Measurements from ENCODE around the gene CHRDL2. TPM values are rescaled to one million over a fixed set of nuclear protein-coding genes. Genes with fewer than 3 reads are reported as not detected.
A peak's percentile ranks its signal among the peaks of the same experiment; 100 is the strongest.

CHRDL2 gene
- total and polyA plus RNA-seq, 2 donors (not counting 3 experiments of a cell fraction or from before 2014, with no cell fraction given): not detected

DNA sequence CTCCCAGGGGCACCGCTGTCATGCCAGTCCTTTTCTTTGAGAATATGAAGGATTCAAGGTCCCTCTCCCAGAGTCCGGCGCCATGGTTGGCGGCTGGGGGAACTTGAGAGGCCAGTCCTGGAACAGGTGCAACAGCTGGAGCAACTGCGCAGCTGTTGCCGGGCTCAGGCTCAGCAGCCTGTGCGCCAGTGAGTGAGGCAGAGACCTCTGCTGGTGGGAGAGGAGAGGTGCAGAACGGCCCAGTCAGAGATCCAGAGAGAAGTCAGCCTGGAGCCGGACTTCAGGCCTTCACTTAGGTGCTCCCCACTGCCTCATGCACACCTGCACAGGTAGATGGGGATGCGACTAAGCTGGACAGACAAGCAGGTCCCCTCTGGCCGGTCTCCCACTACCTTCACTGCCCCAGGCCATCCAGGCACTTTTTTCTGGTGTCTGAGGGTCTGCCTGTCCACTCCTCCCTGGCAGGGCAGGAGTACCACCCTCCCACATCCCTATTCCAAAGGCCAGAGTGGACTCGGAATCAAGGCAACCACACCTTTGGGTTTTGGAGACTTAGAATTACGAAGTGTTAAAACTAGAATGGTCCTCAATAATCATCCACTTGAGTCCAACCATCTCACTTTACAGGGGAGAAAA, 4.6 kb downstream of the CHRDL2 start:
- Histone ChIP-seq H3K4me3 (replicated peaks in 1 of 3; ENCODE audit: insufficient read depth in 1 of 3, low read depth in 1 of 3, low read length in 3 of 3) (no peak overlapping the region), H3K27me3 (ENCODE audit: control insufficient read depth in 2 of 2, insufficient read depth in 2 of 2, low read length in 2 of 2) (peaks cover 61 to 66% of the 10 kb centered on the region in 2 experiments), H3K79me2 (ENCODE audit: control insufficient read depth, insufficient read depth, low read length) (no peaks in the 10 kb centered on the region), H3K9me3 (replicated peaks; ENCODE audit: control insufficient read depth, insufficient read depth, low read length) (no peaks in the 10 kb centered on the region), H3K4me2 (ENCODE audit: insufficient read depth, low read length) (no peak overlapping the region), H4K20me1 (replicated peaks; ENCODE audit: control insufficient read depth, extremely low read depth, insufficient read depth, low read length) (no peaks in the 10 kb centered on the region), H3K36me3 (ENCODE audit: control insufficient read depth in 2 of 2, extremely low read depth in 1 of 2, insufficient read depth in 2 of 2, low read length in 2 of 2) (no peaks in the 10 kb centered on the region), H3K4me1 (ENCODE audit: control insufficient read depth, extremely low read depth, insufficient read depth, low read length) (no peaks in the 10 kb centered on the region), H2AFZ (ENCODE audit: low read depth, low read length) (no peak overlapping the region), H3K9ac (replicated peaks; ENCODE audit: extremely low read depth, insufficient read depth, low read length) (no peak overlapping the region), H3K9me1 (replicated peaks; ENCODE audit: control insufficient read depth, extremely low read depth, insufficient read depth, low read length) (no peaks in the 10 kb centered on the region), H3K27ac (ENCODE audit: insufficient read depth, low read depth, low read length) (no peak overlapping the region)
- DNase-seq (ENCODE audit: low read depth, low spot score) (peak; percentile 60), FAIRE-seq (peak; percentile 91)
- POLR2A ChIA-PET: no interaction called here
- BruUV-seq (replicated peaks): no TSS peak
- dilution Hi-C loops (cut with MboI; ENCODE audit: extremely low pct_ligation_motif_present, low sequenced_read_pairs): no loop called here
- TF ChIP-seq, protein P1, sequence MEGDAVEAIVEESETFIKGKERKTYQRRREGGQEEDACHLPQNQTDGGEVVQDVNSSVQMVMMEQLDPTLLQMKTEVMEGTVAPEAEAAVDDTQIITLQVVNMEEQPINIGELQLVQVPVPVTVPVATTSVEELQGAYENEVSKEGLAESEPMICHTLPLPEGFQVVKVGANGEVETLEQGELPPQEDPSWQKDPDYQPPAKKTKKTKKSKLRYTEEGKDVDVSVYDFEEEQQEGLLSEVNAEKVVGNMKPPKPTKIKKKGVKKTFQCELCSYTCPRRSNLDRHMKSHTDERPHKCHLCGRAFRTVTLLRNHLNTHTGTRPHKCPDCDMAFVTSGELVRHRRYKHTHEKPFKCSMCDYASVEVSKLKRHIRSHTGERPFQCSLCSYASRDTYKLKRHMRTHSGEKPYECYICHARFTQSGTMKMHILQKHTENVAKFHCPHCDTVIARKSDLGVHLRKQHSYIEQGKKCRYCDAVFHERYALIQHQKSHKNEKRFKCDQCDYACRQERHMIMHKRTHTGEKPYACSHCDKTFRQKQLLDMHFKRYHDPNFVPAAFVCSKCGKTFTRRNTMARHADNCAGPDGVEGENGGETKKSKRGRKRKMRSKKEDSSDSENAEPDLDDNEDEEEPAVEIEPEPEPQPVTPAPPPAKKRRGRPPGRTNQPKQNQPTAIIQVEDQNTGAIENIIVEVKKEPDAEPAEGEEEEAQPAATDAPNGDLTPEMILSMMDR (IDR thresholded peaks at IDR 0.05; ENCODE audit: extremely low read depth in 1 of 2, insufficient read depth in 1 of 2, low read depth in 1 of 2, low read length in 2 of 2): peak; percentile 80 to 97
- TF ChIP-seq FOS (IDR thresholded peaks at IDR 0.05; ENCODE audit: borderline replicate concordance, insufficient read depth, low read length) (no peak), EZH2 (IDR thresholded peaks at IDR 0.05; ENCODE audit: borderline replicate concordance, low read depth, low read length, severe bottlenecking) (no peak), MYC (IDR thresholded peaks at IDR 0.05; ENCODE audit: low read depth, low read length) (no peak)
- TF ChIP-seq, protein P2, sequence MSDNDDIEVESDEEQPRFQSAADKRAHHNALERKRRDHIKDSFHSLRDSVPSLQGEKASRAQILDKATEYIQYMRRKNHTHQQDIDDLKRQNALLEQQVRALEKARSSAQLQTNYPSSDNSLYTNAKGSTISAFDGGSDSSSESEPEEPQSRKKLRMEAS (IDR thresholded peaks at IDR 0.05; ENCODE audit: insufficient read depth, insufficient read length): no peak
- intact Hi-C loops (cut with micrococcal nuclease): loop anchor here (1.0 to 2.0 kb wide), 3 partner anchors 24 to 144 kb away; no protein-coding TSS in a partner anchor
- CTCF ChIA-PET: interaction anchor here (0.7 to 7.1 kb wide), 29 partner anchors 9 to 400 kb away, joined by 3 to 191 read pairs (median 4); partner anchors contain the start of gene LIPT2
